Right renal pelvis (tissue), 4 donors: ENCODE measurements around the gene COL13A1. TPM values are rescaled to one million over a fixed set of nuclear protein-coding genes. Genes with fewer than 3 reads are reported as not detected.

Source experiments
- DNase-seq, 4 donors: peaks; one replicate each; pipeline ENCODE4 v3.0.0-alpha.2; 2013; ENCODE audit warnings: low read depth in 4 of 4, low spot score in 3 of 4, missing footprints in 1 of 4
- polyA plus RNA-seq, 4 donors: library from polyadenylated mRNA; unstranded; fragments of 120-200 nt; gene quantifications; one replicate each; pipeline ENCODE4 v1.2.1, GENCODE V29; 2013; ENCODE audit not compliant: insufficient read length in 4 of 4

Gene COL13A1
- polyA plus RNA-seq, 4 donors: 19.5 to 24.8 (median 24.3) TPM

DNA sequence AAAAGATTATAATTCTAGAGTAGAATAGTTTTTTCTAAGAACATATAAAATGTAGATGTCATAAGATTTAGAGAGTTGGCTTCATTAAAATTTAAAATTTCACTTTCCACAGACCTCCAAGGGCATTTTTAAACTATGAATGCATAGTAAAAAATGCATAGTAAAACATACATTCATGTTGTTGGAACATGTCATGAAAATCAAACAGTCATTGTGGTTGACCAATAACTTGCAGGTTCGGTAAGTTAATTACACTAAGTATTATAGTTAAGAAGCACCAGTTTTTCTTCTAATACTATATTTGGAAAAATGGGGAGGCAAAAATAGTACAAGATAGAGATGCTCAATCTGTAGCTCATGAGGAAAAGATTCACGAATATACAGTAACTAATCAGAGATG lies 189.4 kb downstream of the COL13A1 start:
- no peak for DNase-seq

DNA sequence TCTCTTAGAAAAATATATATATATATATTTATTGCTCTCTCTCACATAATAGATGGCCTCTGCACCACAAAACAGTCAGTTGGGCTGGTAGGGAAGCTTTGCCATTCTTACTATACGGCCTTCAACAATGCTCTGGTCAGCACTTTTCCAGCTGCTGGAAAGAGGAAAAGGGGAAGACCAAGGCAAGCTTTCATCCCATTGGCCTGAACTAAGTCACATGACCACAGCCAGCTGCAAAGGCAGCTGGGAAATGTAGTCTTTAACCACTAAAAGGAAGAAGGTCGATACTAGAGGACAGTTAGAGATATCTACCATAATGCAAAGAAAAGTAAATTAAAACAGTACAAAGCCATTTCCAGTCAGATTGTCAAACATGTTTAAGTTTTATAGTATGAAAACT lies 192.6 kb downstream of the COL13A1 start:
- DNase-seq: peak in 2 of 4 donors; percentile 1 to 8

DNA sequence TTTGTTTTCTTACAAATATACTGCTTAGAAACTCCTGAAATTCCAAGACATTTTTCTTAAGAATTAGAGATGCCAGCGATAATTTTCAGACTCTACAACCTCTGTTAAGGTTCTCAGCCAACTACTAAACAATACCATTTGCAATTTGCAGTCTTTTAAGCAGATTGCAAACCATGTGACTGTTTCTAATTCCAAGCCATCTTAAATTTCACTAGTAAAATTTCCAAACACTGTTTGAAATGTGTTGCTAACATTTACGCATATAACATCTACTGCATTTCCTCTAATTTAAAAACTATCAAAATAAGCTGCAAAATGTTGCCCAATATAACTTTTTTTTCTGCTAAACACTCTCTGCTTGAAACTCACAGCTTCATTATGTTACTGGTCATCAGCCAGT lies 194.9 kb downstream of the COL13A1 start:
- DNase-seq: no peak

DNA sequence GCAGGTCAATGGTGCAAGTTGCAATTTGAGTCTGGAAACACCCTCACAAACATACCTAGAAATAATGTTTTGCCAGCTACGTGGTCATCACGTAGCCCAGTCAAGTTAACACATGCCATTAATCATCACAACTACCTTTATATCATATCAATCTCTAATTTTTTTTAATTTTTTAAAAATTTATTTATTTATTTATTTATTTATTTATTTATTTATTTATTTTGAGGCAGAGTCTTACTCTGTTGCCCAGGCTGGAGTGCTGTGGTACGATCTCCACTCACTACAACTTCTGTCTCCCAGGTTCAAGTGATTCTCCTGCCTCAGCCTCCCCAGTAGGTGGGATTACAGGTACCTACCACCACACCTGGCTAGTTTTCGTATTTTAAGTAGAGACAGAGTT lies 198.6 kb downstream of the COL13A1 start:
- no peak for DNase-seq

DNA sequence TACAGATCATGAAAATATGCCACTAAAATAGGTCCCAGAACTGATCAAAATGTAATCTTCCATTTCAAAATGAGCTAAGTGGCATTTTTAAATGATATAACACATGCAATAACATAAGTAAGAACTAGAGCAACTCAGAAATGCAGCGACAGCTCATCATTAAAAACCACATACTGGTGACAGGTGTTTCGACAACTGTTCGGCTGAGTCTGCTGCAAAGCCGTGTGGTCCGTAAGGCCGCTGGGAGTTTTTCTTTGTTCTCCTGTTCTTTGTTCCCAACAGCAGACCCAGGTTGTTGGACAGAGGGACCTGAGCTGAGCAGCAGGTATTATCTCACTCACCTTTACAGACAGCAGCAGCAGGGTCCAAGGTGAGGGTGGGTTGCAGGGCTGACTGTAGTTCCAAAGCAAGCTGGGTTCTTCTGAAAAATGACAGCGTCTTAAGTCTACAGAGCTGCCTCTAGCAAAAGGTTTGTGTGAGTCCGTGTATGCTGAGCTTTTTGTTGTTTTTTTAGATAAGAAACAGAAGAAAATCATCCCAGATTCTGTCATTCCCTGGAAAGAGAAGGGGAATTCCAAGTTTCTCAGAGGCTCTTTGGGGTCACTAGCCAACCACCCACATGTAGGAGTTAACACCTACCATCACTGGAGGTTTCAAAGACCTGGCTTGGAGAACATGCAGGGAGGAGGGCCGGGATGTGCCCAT lies 205.6 kb downstream of the COL13A1 start:
- no peak for DNase-seq

Other genes with a start within 250 kb of the COL13A1 start
- gene NEUROG3, start 228.5 kb upstream of the COL13A1 start, polyA plus RNA-seq: not detected
- 10 to 100 TPM in 2 of 4 donors, 1 to 10 TPM in 2; 7.7 to 11.6 (median 9.6) TPM for gene FAM241B, start 171.7 kb upstream of the COL13A1 start, polyA plus RNA-seq